ENCODE results near the gene GNA15. TPM values are rescaled to one million over a fixed set of nuclear protein-coding genes. Genes with fewer than 3 reads are reported as not detected.

Gene GNA15
- total and polyA plus RNA-seq, 2 donors (not counting 3 experiments of a cell fraction or from before 2014, with no cell fraction given) = 0.17 TPM; not detected in 1

- intact Hi-C loops (cut with micrococcal nuclease) = no loop called here
Measured at GRCh38 chr19:3151563-3152418, 16.0 kb downstream of the GNA15 start.

More at GRCh38 chr19:3151563-3152418, 16.0 kb downstream of the GNA15 start:
- Histone ChIP-seq H3K36me3 (ENCODE audit: control insufficient read depth in 2 of 2, extremely low read depth in 1 of 2, insufficient read depth in 2 of 2, low read length in 2 of 2) (no peaks in the 10 kb centered on the region), H3K4me1 (ENCODE audit: control insufficient read depth, extremely low read depth, insufficient read depth, low read length) (peaks cover 13% of the 10 kb centered on the region), H3K79me2 (ENCODE audit: control insufficient read depth, insufficient read depth, low read length) (no peaks in the 10 kb centered on the region), H3K4me3 (replicated peaks in 1 of 3; ENCODE audit: insufficient read depth in 1 of 3, low read depth in 1 of 3, low read length in 3 of 3) (no peak overlapping the region), H3K9ac (replicated peaks; ENCODE audit: extremely low read depth, insufficient read depth, low read length) (no peak overlapping the region), H4K20me1 (replicated peaks; ENCODE audit: control insufficient read depth, extremely low read depth, insufficient read depth, low read length) (no peaks in the 10 kb centered on the region), H3K9me1 (replicated peaks; ENCODE audit: control insufficient read depth, extremely low read depth, insufficient read depth, low read length) (no peaks in the 10 kb centered on the region), H3K4me2 (ENCODE audit: insufficient read depth, low read length) (no peak overlapping the region), H3K27me3 (ENCODE audit: control insufficient read depth in 2 of 2, insufficient read depth in 2 of 2, low read length in 2 of 2) (no peaks in the 10 kb centered on the region), H3K27ac (ENCODE audit: insufficient read depth, low read depth, low read length) (no peak overlapping the region), H3K9me3 (replicated peaks; ENCODE audit: control insufficient read depth, insufficient read depth, low read length) (no peaks in the 10 kb centered on the region), H2AFZ (ENCODE audit: low read depth, low read length) (no peak overlapping the region)
- FAIRE-seq (no peak), DNase-seq (ENCODE audit: low read depth, low spot score) (no peak)
- no peak for TF ChIP-seq POLR2A (IDR thresholded peaks at IDR 0.05; ENCODE audit: low read depth, low read length)
- TF ChIP-seq GATA2 (IDR thresholded peaks at IDR 0.05; ENCODE audit: insufficient read depth, insufficient read length, low read depth, low read length) = no peak
- TF ChIP-seq MYC (IDR thresholded peaks at IDR 0.05; ENCODE audit: low read depth, low read length) = no peak
- TF ChIP-seq JUN (IDR thresholded peaks at IDR 0.05; ENCODE audit: borderline replicate concordance, insufficient read depth, insufficient read length, low read depth) = no peak
- no peak for TF ChIP-seq FOS (IDR thresholded peaks at IDR 0.05; ENCODE audit: borderline replicate concordance, insufficient read depth, low read length)
- no peak for TF ChIP-seq CTCF (IDR thresholded peaks at IDR 0.05; ENCODE audit: extremely low read depth in 1 of 2, insufficient read depth in 1 of 2, low read depth in 1 of 2, low read length in 2 of 2)
- ChIA-PET POLR2A (no interaction called here), CTCF (interaction anchor here (0.7 to 1.8 kb wide), 5 partner anchors 10 to 201 kb away, joined by 3 to 10 read pairs (median 4); no protein-coding TSS in a partner anchor)
- BruUV-seq (replicated peaks) = no TSS peak
- dilution Hi-C loops (cut with MboI; ENCODE audit: extremely low pct_ligation_motif_present, low sequenced_read_pairs) = no loop called here

All from endothelial cell of umbilical vein (primary cell).